Measurements from ENCODE around the gene IL17REL.

DNA sequence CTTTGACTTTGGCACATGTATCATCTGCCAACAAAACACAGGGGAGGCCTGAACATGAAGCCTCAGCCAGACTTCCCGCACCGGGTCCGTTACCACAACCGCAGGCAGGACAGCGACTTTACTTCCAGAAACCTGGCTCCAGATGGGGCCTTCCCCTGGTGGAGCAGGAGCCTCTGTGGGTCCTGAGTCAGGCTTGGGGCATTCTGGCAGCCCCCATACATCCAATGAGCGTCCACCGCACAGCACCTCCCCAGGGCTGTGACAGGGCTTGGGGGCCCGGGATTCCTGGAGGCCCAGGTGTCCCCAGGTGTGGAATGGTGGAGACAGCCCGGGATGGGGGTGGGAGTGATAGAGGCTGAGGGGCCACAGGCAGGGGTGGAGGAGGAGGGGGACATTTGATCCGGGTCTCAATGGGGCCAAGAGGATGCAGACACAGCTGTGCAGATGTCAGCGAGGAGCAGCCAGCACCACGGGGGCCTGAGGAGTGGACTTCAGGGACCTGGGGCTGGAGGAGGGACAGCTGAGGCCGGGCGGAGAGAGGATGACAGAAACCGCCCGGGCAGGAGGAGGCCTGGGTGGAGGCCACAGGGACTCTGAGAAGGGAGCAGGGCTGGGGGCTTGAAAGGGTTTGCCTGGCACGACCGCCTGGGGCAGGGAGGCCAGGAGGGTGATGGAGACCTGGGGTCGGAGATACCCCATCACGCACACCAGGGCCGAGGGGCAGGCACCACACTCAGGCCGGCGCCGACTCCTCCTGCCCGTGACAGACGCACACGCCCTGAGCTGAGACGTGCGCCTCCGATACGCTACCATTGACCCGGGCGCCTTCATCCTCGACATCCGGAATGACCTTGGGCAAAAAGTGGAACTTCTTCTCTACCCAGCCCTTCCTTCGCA, 37.0 kb upstream of the IL17REL start:
- TF ChIP-seq POLR2A (IDR thresholded peaks at IDR 0.05) = no peak
- TF ChIP-seq, protein P1, sequence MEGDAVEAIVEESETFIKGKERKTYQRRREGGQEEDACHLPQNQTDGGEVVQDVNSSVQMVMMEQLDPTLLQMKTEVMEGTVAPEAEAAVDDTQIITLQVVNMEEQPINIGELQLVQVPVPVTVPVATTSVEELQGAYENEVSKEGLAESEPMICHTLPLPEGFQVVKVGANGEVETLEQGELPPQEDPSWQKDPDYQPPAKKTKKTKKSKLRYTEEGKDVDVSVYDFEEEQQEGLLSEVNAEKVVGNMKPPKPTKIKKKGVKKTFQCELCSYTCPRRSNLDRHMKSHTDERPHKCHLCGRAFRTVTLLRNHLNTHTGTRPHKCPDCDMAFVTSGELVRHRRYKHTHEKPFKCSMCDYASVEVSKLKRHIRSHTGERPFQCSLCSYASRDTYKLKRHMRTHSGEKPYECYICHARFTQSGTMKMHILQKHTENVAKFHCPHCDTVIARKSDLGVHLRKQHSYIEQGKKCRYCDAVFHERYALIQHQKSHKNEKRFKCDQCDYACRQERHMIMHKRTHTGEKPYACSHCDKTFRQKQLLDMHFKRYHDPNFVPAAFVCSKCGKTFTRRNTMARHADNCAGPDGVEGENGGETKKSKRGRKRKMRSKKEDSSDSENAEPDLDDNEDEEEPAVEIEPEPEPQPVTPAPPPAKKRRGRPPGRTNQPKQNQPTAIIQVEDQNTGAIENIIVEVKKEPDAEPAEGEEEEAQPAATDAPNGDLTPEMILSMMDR (IDR thresholded peaks at IDR 0.05) = no peak

Data from adrenal gland (tissue), 5 donors.